Measurements from ENCODE around the gene MAGEB1.

DNA sequence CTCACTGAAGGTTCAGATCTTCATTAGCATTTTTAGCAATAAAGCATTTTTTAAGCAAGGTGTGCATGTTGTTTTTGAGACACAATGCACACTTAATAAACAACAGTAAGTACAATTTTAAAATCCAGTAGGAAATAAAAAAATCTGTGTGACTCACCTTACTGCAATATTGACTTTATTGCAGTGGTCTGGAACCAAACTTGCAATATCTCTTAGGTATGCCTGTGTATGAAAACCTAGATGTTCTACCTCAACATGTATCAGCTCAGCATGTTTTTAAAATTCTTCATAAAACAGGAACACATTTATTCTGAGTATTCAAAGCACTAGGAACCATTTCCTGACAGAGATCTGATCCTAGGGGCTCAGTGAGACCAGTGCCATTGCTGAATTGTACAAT is 35.6 kb downstream of the MAGEB1 start:
- no peak for TF ChIP-seq RAD21 (conservative IDR thresholded peaks at IDR 0.05)
- TF ChIP-seq, protein P1, sequence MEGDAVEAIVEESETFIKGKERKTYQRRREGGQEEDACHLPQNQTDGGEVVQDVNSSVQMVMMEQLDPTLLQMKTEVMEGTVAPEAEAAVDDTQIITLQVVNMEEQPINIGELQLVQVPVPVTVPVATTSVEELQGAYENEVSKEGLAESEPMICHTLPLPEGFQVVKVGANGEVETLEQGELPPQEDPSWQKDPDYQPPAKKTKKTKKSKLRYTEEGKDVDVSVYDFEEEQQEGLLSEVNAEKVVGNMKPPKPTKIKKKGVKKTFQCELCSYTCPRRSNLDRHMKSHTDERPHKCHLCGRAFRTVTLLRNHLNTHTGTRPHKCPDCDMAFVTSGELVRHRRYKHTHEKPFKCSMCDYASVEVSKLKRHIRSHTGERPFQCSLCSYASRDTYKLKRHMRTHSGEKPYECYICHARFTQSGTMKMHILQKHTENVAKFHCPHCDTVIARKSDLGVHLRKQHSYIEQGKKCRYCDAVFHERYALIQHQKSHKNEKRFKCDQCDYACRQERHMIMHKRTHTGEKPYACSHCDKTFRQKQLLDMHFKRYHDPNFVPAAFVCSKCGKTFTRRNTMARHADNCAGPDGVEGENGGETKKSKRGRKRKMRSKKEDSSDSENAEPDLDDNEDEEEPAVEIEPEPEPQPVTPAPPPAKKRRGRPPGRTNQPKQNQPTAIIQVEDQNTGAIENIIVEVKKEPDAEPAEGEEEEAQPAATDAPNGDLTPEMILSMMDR (IDR thresholded peaks at IDR 0.05; ENCODE audit: poor library complexity, severe bottlenecking), result no peak

Data from neural cell (in vitro differentiated cells).